Measurements from ENCODE around the gene PRRT1B.

The PRRT1B gene

GRCh38 chr9:131528886-131529505, 16.3 kb upstream of the PRRT1B start:
- H3K36me3 ChIP-seq (ENCODE audit: insufficient read depth, insufficient read length, low read length) = peaks cover 65% of the 10 kb centered on the region
- TF ChIP-seq SUZ12 (IDR thresholded peaks at IDR 0.05; ENCODE audit: extremely low read depth, insufficient read depth, insufficient read length) = no peak
- TF ChIP-seq ZNF274 (IDR thresholded peaks at IDR 0.05; ENCODE audit: low read depth, low read length) = no peak
- no peak for TF ChIP-seq YY1 (IDR thresholded peaks at IDR 0.05; ENCODE audit: insufficient read depth, insufficient read length)
- H3K27me3 ChIP-seq (ENCODE audit: insufficient read depth, insufficient read length) = no peaks in the 10 kb centered on the region
- peaks cover 19% of the 10 kb centered on the region for H3K4me1 ChIP-seq (ENCODE audit: insufficient read depth, insufficient read length)
- H3K9me3 ChIP-seq (ENCODE audit: insufficient read depth, low read length) = no peaks in the 10 kb centered on the region
- no peak overlapping the region for H3K4me3 ChIP-seq (ENCODE audit: insufficient read length, low read depth)
- DNase-seq (ENCODE audit: low read depth, low spot score) = no peak
- no peak overlapping the region for H3K9ac ChIP-seq (ENCODE audit: insufficient read length, low read depth)

GRCh38 chr9:131529597-131530545, 15.5 kb upstream of the PRRT1B start:
- no peaks in the 10 kb centered on the region for H3K9me3 ChIP-seq (ENCODE audit: insufficient read depth, low read length)
- no peak for DNase-seq (ENCODE audit: low read depth, low spot score)
- no peaks in the 10 kb centered on the region for H3K27me3 ChIP-seq (ENCODE audit: insufficient read depth, insufficient read length)
- no peak for TF ChIP-seq ZNF274 (IDR thresholded peaks at IDR 0.05; ENCODE audit: low read depth, low read length)
- TF ChIP-seq SUZ12 (IDR thresholded peaks at IDR 0.05; ENCODE audit: extremely low read depth, insufficient read depth, insufficient read length) = no peak
- no peak for TF ChIP-seq YY1 (IDR thresholded peaks at IDR 0.05; ENCODE audit: insufficient read depth, insufficient read length)
- peak overlapping the region; percentile 94 for H3K9ac ChIP-seq (ENCODE audit: insufficient read length, low read depth)
- peaks cover 18% of the 10 kb centered on the region for H3K4me1 ChIP-seq (ENCODE audit: insufficient read depth, insufficient read length)
- H3K36me3 ChIP-seq (ENCODE audit: insufficient read depth, insufficient read length, low read length) = peaks cover 56% of the 10 kb centered on the region
- peak overlapping the region; percentile 78 for H3K4me3 ChIP-seq (ENCODE audit: insufficient read length, low read depth)

- Histone ChIP-seq H3K4me3 (ENCODE audit: insufficient read length, low read depth) (peak overlapping the region; percentile 78), H3K9ac (ENCODE audit: insufficient read length, low read depth) (peak overlapping the region; percentile 94), H3K9me3 (ENCODE audit: insufficient read depth, low read length) (no peaks in the 10 kb centered on the region), H3K36me3 (ENCODE audit: insufficient read depth, insufficient read length, low read length) (peaks cover 49% of the 10 kb centered on the region), H3K4me1 (ENCODE audit: insufficient read depth, insufficient read length) (peaks cover 15% of the 10 kb centered on the region), H3K27me3 (ENCODE audit: insufficient read depth, insufficient read length) (no peaks in the 10 kb centered on the region)
- DNase-seq (ENCODE audit: low read depth, low spot score) = no peak
- TF ChIP-seq ZNF274 (IDR thresholded peaks at IDR 0.05; ENCODE audit: low read depth, low read length) = no peak
- no peak for TF ChIP-seq YY1 (IDR thresholded peaks at IDR 0.05; ENCODE audit: insufficient read depth, insufficient read length)
- TF ChIP-seq SUZ12 (IDR thresholded peaks at IDR 0.05; ENCODE audit: extremely low read depth, insufficient read depth, insufficient read length) = no peak
Observed at GRCh38 chr9:131530546-131530919, 14.8 kb upstream of the PRRT1B start.

DNA sequence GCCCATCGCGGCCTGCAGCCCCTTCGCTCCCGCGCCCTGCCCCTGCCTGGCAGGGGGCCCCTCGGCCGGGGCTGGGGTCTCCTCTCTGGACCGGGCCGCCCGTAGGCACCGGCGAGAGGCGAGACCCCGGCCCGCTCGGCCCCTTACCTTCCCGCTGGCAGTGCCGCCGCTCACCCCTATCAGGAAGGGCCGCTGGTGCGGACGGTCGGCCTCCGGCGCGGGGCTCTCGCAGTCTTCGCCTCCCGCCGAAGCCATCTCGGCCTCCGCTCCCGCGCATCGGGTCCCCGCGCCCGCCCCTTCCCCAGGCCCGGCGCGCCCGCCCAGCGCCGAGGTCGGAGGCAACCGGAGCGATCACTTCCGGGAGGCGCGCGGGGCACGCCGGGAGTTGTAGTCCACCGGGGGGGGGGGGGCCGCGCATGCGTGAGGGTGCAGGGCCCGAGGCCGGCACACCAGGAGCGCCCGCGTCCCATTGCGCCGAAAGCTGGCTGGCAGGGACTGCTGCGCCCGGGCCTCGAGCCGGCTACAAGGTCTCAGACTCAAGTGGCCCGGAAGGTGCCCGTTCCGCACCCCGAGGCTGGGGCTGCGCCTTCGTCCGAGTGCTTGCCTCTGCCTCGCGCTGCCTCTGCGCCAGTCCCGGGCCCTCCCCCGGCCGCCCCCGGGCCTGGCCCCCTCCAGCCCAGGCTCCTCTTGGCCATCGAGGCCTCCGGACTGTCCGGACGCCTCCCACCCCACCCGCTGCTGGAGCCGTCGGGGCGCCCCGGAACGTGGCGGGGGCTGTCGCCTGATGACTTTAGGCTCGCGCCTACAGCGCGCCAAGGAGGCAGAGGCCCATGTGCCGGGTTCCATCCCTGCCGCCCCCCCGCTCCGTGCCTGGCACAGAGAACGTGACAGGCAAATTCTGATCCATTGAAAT, 14.1 kb upstream of the PRRT1B start, which contains the start of gene UCK1:
Gene UCK1 (minus strand): TSS at position 344 of the 913 bp plus-strand sequence. CDS start 89 bp downstream, at position 255.
- H3K9ac ChIP-seq (ENCODE audit: insufficient read length, low read depth) = peak within 1 kb of the TSS; percentile 94

GRCh38 chr9:131534721-131535237, 10.5 kb upstream of the PRRT1B start:
- no peak for DNase-seq (ENCODE audit: low read depth, low spot score)
- H3K36me3 ChIP-seq (ENCODE audit: insufficient read depth, insufficient read length, low read length) = peaks cover 7% of the 10 kb centered on the region
- no peaks in the 10 kb centered on the region for H3K27me3 ChIP-seq (ENCODE audit: insufficient read depth, insufficient read length)
- peaks cover 7% of the 10 kb centered on the region; the same call in 1 of the 2 replicates for H3K9me3 ChIP-seq (ENCODE audit: insufficient read depth, low read length)
- no peak for TF ChIP-seq YY1 (IDR thresholded peaks at IDR 0.05; ENCODE audit: insufficient read depth, insufficient read length)
- no peak for TF ChIP-seq SUZ12 (IDR thresholded peaks at IDR 0.05; ENCODE audit: extremely low read depth, insufficient read depth, insufficient read length)
- TF ChIP-seq ZNF274 (IDR thresholded peaks at IDR 0.05; ENCODE audit: low read depth, low read length) = no peak
- H3K4me1 ChIP-seq (ENCODE audit: insufficient read depth, insufficient read length) = peaks cover 8% of the 10 kb centered on the region
- H3K4me3 ChIP-seq (ENCODE audit: insufficient read length, low read depth) = no peak overlapping the region
- H3K9ac ChIP-seq (ENCODE audit: insufficient read length, low read depth) = no peak overlapping the region

More for the DNA sequence above, 14.1 kb upstream of the PRRT1B start, which contains the start of gene UCK1:
- Histone ChIP-seq H3K27me3 (ENCODE audit: insufficient read depth, insufficient read length) (no peaks in the 10 kb centered on the region), H3K9me3 (ENCODE audit: insufficient read depth, low read length) (no peaks in the 10 kb centered on the region), H3K4me1 (ENCODE audit: insufficient read depth, insufficient read length) (peaks cover 15% of the 10 kb centered on the region), H3K36me3 (ENCODE audit: insufficient read depth, insufficient read length, low read length) (peaks cover 43% of the 10 kb centered on the region), H3K4me3 (ENCODE audit: insufficient read length, low read depth) (peak within 1 kb of the TSS; percentile 78)
- peak; percentile 77 for DNase-seq (ENCODE audit: low read depth, low spot score)
- TF ChIP-seq YY1 (IDR thresholded peaks at IDR 0.05; ENCODE audit: insufficient read depth, insufficient read length) (no peak), ZNF274 (IDR thresholded peaks at IDR 0.05; ENCODE audit: low read depth, low read length) (no peak), SUZ12 (IDR thresholded peaks at IDR 0.05; ENCODE audit: extremely low read depth, insufficient read depth, insufficient read length) (no peak)

GRCh38 chr9:131537946-131538345, 7.4 kb upstream of the PRRT1B start:
- no peaks in the 10 kb centered on the region for H3K36me3 ChIP-seq (ENCODE audit: insufficient read depth, insufficient read length, low read length)
- peaks cover 18% of the 10 kb centered on the region for H3K9me3 ChIP-seq (ENCODE audit: insufficient read depth, low read length)
- H3K9ac ChIP-seq (ENCODE audit: insufficient read length, low read depth) = no peak overlapping the region
- no peaks in the 10 kb centered on the region for H3K4me1 ChIP-seq (ENCODE audit: insufficient read depth, insufficient read length)
- H3K4me3 ChIP-seq (ENCODE audit: insufficient read length, low read depth) = no peak overlapping the region
- no peak for DNase-seq (ENCODE audit: low read depth, low spot score)
- H3K27me3 ChIP-seq (ENCODE audit: insufficient read depth, insufficient read length) = no peaks in the 10 kb centered on the region
- TF ChIP-seq ZNF274 (IDR thresholded peaks at IDR 0.05; ENCODE audit: low read depth, low read length) (no peak), YY1 (IDR thresholded peaks at IDR 0.05; ENCODE audit: insufficient read depth, insufficient read length) (no peak), SUZ12 (IDR thresholded peaks at IDR 0.05; ENCODE audit: extremely low read depth, insufficient read depth, insufficient read length) (no peak)
